Measurements from ENCODE around the gene RNF220. TPM values are rescaled to one million over a fixed set of nuclear protein-coding genes. Genes with fewer than 3 reads are reported as not detected.

Gene RNF220
- total RNA-seq, 1 experiment from 2014 or later: 68.7 TPM

DNA sequence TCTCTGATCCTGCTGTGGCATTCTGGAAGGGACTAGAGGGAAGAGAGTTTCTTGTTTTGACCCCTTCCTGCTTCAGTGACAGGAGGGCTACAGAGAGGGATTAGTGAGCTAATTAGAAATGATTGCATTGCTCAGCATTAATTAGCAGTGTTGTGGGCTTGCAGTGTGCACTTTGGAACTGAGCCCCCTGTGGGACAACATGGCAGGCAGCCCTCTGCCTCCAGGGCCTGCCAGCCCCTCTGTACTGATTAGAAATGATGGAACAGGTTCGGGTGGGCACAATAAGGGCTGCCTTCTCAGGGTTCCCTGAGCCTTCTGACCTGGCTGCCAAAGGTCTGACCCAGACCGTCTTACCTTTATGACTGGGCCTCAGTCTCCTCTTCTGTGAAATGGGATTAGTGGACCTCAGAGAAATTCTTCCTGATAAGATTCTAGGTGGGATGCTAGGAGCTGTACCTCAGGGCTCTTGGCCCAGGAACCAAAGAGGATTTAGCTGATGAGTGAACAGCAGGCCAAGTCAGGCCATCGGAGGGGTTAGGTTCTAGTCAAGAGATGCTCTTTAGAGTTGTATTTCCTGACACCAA lies 229.6 kb downstream of the RNF220 start:
- intact Hi-C loops (cut with micrococcal nuclease; ENCODE audit: unreplicated experiment): no loop called here
- no peak overlapping the region for H3K27ac Mint-ChIP-seq (ENCODE audit: unreplicated experiment)
- no TSS peak for BruUV-seq (replicated peaks)

DNA sequence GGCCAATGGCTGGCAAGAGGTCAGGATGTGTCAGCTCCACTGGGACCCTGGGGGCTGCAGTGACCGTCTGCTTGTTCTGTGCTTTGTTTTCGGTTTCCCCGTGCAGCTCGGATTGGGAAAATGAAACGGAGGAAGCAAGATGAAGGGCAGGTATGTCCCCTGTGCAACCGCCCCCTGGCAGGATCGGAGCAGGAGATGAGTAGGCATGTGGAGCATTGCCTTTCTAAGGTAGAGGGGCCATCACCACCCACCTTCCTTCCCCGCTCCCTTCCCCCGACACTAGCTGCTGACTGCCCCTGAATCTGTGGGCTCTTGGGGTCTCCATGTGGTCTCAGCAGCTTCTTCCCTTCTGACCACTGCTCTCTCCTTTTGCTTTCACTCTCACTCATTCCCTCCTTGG lies 230.4 kb downstream of the RNF220 start:
- H3K27me3 Mint-ChIP-seq (ENCODE audit: unreplicated experiment): no peaks in the 10 kb centered on the region
- CTCF ChIA-PET: no interaction called here
- no peak overlapping the region for H3K27ac Mint-ChIP-seq (ENCODE audit: unreplicated experiment)
- BruUV-seq (replicated peaks): no TSS peak
- TF ChIP-seq, protein P1, sequence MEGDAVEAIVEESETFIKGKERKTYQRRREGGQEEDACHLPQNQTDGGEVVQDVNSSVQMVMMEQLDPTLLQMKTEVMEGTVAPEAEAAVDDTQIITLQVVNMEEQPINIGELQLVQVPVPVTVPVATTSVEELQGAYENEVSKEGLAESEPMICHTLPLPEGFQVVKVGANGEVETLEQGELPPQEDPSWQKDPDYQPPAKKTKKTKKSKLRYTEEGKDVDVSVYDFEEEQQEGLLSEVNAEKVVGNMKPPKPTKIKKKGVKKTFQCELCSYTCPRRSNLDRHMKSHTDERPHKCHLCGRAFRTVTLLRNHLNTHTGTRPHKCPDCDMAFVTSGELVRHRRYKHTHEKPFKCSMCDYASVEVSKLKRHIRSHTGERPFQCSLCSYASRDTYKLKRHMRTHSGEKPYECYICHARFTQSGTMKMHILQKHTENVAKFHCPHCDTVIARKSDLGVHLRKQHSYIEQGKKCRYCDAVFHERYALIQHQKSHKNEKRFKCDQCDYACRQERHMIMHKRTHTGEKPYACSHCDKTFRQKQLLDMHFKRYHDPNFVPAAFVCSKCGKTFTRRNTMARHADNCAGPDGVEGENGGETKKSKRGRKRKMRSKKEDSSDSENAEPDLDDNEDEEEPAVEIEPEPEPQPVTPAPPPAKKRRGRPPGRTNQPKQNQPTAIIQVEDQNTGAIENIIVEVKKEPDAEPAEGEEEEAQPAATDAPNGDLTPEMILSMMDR (IDR thresholded peaks at IDR 0.05; ENCODE audit: unreplicated experiment): no peak
- intact Hi-C loops (cut with micrococcal nuclease; ENCODE audit: unreplicated experiment): no loop called here
- H3K4me3 Mint-ChIP-seq (ENCODE audit: low read depth, unreplicated experiment): no peak overlapping the region
- no peaks in the 10 kb centered on the region for H3K9me3 Mint-ChIP-seq (ENCODE audit: low read depth, unreplicated experiment)
- H3K36me3 Mint-ChIP-seq (ENCODE audit: insufficient read depth, unreplicated experiment): peaks cover 77% of the 10 kb centered on the region
- no peak for DNase-seq
- peaks cover 6% of the 10 kb centered on the region for H3K4me1 Mint-ChIP-seq (ENCODE audit: low read depth, unreplicated experiment)

More for the DNA sequence above, 229.6 kb downstream of the RNF220 start:
- Mint-ChIP-seq H3K27me3 (ENCODE audit: unreplicated experiment) (no peaks in the 10 kb centered on the region), H3K36me3 (ENCODE audit: insufficient read depth, unreplicated experiment) (peaks cover 78% of the 10 kb centered on the region), H3K4me3 (ENCODE audit: low read depth, unreplicated experiment) (no peak overlapping the region), H3K4me1 (ENCODE audit: low read depth, unreplicated experiment) (peaks cover 9% of the 10 kb centered on the region), H3K9me3 (ENCODE audit: low read depth, unreplicated experiment) (no peaks in the 10 kb centered on the region)
- TF ChIP-seq, protein P1 (IDR thresholded peaks at IDR 0.05; ENCODE audit: unreplicated experiment): no peak
- CTCF ChIA-PET: no interaction called here
- DNase-seq: no peak

DNA sequence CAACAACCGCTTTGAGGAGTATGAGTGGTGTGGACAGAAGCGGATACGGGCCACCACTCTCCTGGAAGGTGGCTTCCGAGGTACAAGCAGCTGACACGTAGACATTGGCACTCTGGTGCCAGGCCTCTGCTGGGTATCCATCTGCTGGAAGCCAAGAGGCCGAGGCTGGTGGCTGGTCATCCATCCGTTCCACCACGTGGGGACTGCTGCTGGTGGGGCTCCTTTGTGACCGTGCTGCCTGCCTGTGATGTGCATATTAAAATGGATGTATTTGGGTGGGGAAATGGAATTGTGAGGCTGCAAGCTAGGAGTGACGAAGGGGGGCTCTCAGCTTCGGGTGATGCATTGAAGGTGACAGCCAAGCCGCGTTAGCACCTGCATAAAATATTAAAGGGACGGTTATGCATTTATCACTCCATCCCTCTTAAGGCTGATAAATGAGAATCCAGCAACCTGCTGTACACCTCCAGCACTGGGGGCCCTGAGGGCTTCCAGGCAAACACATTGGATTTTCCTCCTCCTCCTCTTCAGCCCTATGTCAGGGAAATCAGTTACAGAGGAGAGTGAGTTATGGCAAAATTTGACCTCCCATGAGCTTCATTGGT lies 231.1 kb downstream of the RNF220 start:
- Mint-ChIP-seq H3K4me1 (ENCODE audit: low read depth, unreplicated experiment) (no peaks in the 10 kb centered on the region), H3K9me3 (ENCODE audit: low read depth, unreplicated experiment) (no peaks in the 10 kb centered on the region), H3K27ac (ENCODE audit: unreplicated experiment) (no peak overlapping the region), H3K36me3 (ENCODE audit: insufficient read depth, unreplicated experiment) (peaks cover 70% of the 10 kb centered on the region), H3K4me3 (ENCODE audit: low read depth, unreplicated experiment) (no peak overlapping the region), H3K27me3 (ENCODE audit: unreplicated experiment) (no peaks in the 10 kb centered on the region)
- CTCF ChIA-PET: no interaction called here
- intact Hi-C loops (cut with micrococcal nuclease; ENCODE audit: unreplicated experiment): no loop called here
- DNase-seq: no peak
- BruUV-seq (replicated peaks): no TSS peak
- TF ChIP-seq, protein P1 (IDR thresholded peaks at IDR 0.05; ENCODE audit: unreplicated experiment): no peak

DNA sequence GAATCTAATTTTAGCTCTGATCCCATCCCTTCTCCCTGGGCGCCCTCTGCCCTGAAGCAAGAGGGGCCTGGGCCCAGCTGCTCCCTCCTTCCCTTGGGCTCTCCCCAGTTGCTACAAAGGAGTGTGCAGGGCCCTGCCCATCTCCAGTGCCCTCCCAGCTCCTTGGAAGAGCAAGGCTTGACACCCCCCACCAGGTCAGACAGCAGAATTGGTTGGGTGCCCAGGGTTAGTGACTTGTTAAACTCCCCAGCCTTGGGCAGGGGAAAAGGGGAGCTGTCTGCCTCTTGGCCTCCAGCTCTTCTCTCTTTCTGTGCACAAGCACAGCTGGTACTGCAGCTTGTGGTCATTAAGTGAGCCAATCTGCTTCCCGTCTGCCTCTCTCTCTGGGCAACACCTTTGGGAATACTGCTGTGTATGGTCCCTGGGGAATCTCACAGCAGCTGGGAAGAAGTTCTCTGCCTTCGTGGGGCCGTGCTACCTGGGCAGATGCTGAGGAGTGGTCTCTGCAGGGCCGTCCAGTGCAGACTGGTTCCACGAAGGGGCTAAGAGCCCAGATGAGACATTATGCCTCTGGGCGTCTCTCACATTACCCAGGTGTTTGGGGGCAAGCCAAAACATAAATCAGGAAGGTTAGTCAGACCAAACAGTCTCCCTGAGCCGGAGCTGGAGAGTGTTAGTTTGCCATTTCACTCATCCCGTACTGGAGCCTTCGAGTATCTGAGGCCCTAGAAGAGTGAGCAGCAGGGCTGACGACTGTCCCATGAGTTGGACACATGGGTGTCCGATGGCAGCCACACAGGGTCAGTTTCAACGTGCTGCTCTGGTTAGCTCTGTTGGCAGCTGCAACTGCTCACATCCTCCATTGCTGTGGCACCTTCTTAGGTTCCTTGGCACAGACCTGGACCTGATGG lies 231.9 kb downstream of the RNF220 start:
- Mint-ChIP-seq H3K36me3 (ENCODE audit: insufficient read depth, unreplicated experiment) (peaks cover 62% of the 10 kb centered on the region), H3K4me1 (ENCODE audit: low read depth, unreplicated experiment) (no peaks in the 10 kb centered on the region), H3K27me3 (ENCODE audit: unreplicated experiment) (no peaks in the 10 kb centered on the region), H3K4me3 (ENCODE audit: low read depth, unreplicated experiment) (no peak overlapping the region), H3K9me3 (ENCODE audit: low read depth, unreplicated experiment) (no peaks in the 10 kb centered on the region), H3K27ac (ENCODE audit: unreplicated experiment) (no peak overlapping the region)
- TF ChIP-seq, protein P1 (IDR thresholded peaks at IDR 0.05; ENCODE audit: unreplicated experiment): no peak
- BruUV-seq (replicated peaks): no TSS peak
- CTCF ChIA-PET: no interaction called here
- no peak for DNase-seq
- intact Hi-C loops (cut with micrococcal nuclease; ENCODE audit: unreplicated experiment): no loop called here
